Measurements from ENCODE around the gene ASB7.
"Not testable (repeated sequence)": the region's sequence is repeated elsewhere in the genome, so short reads cannot be mapped to it uniquely, and the experiment has no call there.

Gene ASB7

GRCh38 chr15:100652116-100652515 is 49.7 kb downstream of the ASB7 start:
- no peak for ATAC-seq

DNA sequence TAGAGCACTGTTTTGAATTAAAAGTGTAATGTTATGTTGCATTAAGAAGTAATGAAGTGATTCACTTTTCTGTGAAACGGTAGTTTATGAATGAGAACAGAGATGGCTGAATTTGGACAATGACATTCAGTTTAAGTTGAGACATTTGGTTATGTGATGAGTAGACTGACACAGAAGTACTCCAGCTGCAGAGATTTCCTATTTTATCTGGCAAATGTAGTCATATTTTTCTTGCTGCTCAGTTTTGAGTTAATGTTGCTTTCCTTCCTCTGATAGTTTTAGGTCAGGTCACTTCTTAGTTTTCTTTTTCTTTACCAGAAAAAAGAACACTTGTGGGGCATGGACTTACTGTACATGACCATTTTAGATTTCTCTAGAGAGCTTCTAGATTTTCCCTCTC is 51.2 kb downstream of the ASB7 start:
- no peak for ATAC-seq

DNA sequence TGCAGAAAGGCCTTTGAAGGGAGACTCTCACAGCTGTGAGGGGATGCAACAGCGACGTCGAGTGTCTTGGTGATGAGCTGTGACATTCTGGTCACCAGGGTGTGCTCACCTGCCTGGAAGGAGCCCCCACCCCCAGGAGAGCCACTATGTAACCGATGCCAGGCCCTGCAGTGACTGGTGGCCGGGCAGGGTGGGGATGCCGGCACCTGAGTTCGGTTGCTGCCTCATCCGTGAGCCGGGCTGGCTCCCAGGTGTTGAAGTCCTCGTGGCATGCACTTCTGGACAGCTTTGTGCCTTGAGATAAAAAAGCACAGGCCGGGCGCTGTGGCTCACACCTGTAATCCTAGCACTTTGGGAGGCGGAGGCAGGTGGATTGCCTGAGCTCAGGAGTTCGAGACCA is 56.5 kb downstream of the ASB7 start:
- ATAC-seq, result no peak

- ATAC-seq, result no peak
Observed at GRCh38 chr15:100661156-100661555, 58.8 kb downstream of the ASB7 start.

DNA sequence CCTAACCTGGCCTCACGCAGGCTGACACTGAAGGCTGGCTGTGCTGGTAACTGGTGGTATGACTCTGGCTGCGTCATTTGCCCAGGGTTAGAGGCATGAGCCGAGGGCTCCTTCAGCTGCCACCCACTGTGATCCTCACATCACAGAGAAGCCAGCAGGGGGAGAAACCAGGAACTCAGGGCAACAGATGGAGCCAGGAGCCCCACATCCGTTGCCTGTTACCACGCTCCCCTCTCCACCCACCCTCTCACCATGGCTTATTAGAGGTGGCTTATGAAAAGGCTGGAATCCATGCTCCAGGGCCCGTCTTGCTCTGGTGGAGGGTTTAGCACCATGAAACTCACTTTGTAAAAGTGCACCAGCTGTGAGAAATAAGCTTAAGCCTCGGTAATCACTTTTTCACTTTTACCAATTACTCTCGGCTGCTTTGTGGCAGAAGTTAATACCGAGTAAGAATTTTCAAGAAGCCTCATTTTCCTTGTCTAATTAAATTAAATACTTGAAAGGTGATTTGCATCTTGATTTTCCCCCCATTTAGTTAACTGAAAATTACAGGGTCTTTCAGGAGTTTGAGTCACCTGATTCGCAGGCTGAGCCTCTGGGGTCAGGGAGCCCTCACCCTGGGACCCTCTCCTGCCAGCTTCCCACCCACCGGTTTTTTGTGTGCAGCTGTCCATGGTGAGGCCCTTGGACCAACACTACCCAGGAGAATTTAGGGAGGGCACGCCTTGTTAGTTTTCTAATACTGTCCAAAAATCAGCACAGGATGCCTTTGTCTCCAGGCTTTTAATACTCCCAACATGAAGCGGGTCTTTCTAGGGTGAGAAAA is 60.9 kb downstream of the ASB7 start:
- no peak for ATAC-seq

GRCh38 chr15:100663915-100664281 is 61.5 kb downstream of the ASB7 start:
- ATAC-seq, result no peak

- ATAC-seq, result no peak
Observed at GRCh38 chr15:100665570-100665969, 63.2 kb downstream of the ASB7 start.

- no peak for ATAC-seq
Observed at GRCh38 chr15:100667405-100668347, 65.3 kb downstream of the ASB7 start.

GRCh38 chr15:100668348-100668745 is 66.0 kb downstream of the ASB7 start:
- ATAC-seq, result no peak

GRCh38 chr15:100669260-100669659 is 66.9 kb downstream of the ASB7 start:
- ATAC-seq, result no peak

- no peak for ATAC-seq
Observed at GRCh38 chr15:100670505-100671021, 68.2 kb downstream of the ASB7 start.

DNA sequence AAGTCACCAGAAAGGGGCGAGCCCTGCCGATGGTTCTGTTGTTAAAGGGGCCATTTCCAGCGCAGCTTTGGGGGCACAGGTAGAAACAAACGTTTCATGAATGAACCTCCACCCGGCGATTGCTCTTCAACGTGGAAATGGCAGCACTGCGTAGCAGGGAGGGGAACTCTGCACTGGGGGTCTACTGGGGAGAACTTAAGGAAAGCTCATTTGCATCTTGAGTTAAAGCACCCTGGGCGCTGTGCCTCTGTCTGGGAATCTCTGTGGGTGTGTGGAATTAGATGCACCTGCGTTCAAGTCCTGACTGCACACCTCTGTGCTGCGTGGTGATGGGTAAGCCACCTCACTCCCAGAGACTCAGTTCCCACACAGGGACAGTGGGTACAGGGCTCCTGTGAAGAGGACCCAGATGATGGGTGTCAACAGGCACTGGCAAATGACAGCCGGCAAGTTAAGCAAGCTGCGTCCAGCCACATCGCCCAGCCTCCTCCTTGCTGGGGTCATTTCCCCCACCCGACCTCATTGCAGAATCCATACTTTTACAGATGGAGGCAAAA is 68.8 kb downstream of the ASB7 start:
- no peak for ATAC-seq

GRCh38 chr15:100671858-100672543 is 69.6 kb downstream of the ASB7 start:
- no peak for ATAC-seq

DNA sequence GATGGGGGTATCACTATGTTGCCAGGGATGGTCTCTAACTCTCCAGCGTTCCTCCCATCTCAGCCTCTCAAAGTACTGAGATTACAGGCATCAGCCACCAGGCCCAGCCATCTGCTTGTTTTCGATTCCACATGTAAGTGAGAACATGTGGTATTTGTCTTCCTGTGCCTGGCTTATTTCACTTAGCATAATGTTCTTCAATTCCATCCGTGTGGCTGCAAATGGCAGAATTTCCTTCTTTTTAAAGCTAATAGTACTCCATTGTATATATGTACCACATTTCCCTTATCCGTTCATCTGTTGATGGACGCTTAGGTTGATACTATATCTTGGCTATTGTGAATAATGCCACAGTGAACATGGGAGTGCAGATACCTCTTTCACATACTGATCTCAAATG is 70.6 kb downstream of the ASB7 start:
- no peak for ATAC-seq

DNA sequence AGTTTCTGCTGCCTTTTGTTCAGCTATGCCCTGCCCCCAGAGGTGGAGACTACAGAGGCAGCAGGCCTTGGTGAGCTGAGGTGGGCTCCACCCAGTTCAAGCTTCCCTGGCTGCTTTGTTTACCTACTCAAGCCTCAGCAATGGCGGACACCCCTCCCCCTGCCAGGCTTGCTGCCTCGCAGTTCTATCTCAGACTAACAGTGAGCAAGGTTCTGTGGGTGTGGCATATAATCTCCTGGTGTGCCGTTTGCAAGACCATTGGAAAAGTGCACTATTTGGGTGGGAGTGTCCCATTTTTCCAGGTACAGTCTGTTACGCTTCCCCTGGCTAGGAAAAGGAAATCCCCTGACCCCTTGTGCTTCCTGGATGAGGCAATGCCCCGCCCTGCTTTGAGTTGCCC is 76.8 kb downstream of the ASB7 start:
- not testable (repeated sequence) for ATAC-seq

- ATAC-seq, result no peak
Observed at GRCh38 chr15:100680726-100681125, 78.3 kb downstream of the ASB7 start.

GRCh38 chr15:100681335-100681746 is 79.0 kb downstream of the ASB7 start:
- ATAC-seq, result no peak

DNA sequence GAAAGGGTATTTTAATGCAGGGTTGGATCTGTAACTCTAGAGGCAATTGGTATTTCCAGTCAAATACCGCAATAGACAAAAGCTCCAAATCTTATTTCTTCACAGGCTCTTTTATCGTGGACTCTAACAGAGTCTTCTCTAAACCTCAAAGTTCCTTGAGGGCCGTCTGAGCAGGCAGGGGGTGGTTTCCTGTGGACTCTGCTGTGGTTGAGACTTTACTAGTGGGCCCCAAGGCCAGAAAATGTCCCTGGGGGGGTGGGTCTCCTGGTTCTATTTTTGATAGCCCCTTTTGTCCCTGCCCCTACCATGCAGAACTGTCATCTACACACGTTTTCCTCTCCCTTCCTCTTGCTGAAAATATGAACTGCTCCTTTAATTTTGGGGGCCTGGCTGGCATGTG is 80.1 kb downstream of the ASB7 start:
- ATAC-seq, result no peak

- ATAC-seq, result no peak
Observed at GRCh38 chr15:100683434-100683833, 81.0 kb downstream of the ASB7 start.

DNA sequence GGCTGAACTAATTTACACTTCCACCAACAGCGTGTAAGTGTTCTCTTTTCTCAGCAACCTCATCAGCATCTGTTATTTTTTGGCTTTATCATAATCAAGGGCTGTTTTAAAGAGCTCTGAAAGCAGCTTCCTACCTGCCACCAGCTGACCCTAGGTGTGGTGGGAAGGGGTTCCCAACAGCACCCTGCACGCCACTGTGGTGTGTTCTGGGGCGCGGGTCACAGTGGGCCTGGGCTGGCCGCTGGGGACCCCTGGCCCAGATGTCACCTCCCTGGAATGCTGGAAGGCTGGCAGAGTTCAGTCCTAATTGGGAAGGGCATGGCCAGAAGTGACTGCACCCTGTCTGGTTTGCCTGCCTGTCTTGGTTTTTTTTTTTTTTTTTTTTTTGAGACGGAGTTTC is 82.2 kb downstream of the ASB7 start:
- ATAC-seq, result no peak

GRCh38 chr15:100686021-100686724 is 83.8 kb downstream of the ASB7 start:
- ATAC-seq, result no peak
